HG03175 (cell line): ENCODE results near the gene NRG3.
"Not testable (repeated sequence)": the region's sequence is repeated elsewhere in the genome, so short reads cannot be mapped to it uniquely, and the experiment has no call there.

Source experiments
- ATAC-seq: cut with Tn5 transposase; IDR thresholded peaks from one replicate; pipeline ENCODE4 v1.9.1; 2021; ENCODE audit warnings: mild to moderate bottlenecking, moderate library complexity; ENCODE audit not compliant: unreplicated experiment

NRG3 gene

GRCh38 chr10:82267014-82267413, 392.0 kb downstream of the NRG3 start:
- ATAC-seq: no peak

DNA sequence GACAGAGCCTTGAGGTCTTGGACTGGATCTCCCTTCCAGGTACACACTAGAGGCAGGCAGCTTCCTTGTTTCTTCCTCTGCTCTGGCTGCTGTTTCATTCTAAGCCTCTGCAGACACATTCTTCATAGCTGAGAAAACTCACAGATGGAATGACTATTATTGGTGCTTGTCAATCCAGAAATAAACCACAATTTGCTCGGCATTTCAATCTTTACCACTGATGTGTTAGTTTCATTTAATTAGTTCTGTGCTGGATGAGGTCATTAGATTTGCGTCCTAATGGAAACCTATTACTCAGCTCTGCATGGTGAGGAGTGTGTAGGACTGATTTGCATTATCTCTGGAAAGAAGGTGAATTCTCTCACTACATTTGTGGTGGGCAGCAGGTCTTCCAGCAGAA, 392.5 kb downstream of the NRG3 start:
- ATAC-seq: no peak

- no peak for ATAC-seq
Observed at GRCh38 chr10:82267960-82268359, 393.0 kb downstream of the NRG3 start.

DNA sequence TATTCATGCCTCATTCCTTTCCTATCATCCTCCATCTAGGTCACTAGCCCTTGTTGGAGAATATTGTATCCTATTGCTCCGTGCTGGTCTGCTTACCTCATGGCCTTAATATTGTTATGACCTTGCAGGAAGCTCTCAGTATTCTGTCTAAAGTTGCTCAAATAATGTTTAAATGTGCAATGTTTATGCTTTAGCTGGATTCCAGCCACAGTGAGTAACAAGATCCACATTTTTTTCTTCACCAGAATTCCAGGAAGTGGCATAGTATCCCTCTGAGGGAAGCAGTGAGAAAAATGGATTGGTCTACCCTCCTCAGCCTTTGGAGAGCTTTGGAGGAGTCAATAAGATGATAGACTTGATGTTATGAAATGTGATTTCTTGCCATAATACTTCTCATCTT, 402.6 kb downstream of the NRG3 start:
- ATAC-seq: no peak

- ATAC-seq: no peak
Observed at GRCh38 chr10:82278401-82279182, 403.6 kb downstream of the NRG3 start.

DNA sequence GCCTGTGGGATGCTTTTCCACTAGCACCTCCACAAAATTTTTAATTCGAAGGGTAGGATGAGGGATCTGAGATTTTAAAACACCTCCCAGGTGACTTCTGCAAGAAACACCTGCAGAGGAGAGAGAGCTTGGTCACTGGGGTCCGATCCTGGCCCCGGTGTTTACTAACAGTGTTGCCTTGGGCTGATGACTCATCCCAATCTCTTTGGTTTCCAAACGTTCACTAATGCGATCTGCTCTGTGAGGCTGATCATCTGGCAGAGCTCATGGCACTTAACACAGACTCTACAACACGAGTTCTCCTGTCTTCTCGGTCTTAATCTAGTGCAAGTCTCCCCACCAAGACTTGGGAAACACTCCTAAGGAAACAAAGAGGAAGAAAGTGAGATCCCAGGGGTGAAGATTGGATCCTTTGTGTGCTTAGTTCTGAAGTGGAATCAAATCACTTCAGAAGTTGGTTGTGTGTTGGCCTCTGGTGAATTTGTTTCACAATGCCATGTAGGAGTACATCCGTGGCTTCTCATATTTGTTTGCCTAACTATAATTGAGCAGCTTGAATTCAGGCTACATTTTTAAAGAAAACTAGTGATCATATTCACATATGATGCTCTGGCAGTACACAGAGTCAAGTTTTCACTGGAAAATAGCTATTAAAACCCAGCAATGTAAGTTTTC, 407.9 kb downstream of the NRG3 start:
- no peak for ATAC-seq

DNA sequence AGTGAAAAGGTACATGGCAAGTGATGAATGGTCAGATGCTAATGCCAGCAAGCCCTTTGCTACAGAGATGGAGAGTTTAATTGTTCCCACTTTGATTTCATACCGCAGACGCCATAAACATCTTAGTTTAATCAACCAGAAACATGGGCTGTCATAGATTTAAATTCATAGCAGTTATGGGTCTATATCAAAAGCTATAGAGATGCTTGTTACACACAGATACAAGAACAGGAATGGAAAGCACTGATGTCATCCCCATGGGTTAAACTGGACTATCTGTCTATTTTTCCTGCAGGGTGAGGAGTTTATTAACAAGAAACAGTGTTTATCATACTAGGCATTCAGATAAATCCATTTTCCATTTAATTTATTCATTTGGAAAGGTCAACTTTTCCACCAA, 409.2 kb downstream of the NRG3 start:
- ATAC-seq: no peak

GRCh38 chr10:82288461-82288881, 413.5 kb downstream of the NRG3 start:
- ATAC-seq: no peak

- ATAC-seq: no peak
Observed at GRCh38 chr10:82289945-82290344, 415.0 kb downstream of the NRG3 start.

DNA sequence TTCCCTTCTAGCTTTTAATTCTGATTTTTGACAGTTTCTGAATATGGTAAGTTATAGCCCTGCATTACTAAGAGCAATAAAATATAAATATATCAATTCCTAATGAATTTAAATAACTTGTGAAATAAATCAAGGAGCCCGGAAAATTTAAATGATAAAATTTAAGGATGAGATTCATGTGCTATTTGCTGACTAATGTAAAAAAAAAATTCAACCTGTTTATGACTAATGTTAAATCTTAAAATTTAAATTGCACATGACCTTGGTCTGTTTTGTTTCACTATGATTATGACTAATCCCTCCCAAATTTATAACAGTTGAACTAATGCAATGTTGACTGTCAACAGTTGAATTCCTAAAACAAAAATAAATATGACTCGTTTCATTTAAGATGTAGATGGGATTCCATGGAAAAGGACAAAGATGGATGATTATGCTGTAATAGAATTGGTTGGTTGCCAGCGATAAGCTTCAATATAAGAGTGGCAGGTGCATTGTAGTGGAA, 419.9 kb downstream of the NRG3 start:
- no peak for ATAC-seq

DNA sequence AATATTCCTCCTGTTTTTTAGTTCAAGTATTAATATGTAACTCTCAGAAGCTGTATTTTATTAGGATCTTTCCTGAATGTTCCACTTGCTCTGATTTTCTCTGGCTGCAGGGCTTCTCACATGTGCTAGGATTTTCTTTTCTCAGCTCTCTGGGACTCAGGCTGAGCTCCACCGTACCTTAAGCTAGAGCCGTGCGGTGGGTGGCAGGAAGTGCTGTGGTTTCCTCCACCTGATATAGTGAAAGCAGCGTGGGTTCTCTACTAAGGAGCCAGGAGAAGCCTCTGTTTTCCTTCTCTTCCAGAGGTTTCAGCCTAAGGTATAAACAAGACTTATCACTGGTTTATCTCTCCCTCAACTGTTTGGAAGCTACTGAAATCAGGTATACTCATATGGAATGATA, 433.6 kb downstream of the NRG3 start:
- ATAC-seq: no peak

DNA sequence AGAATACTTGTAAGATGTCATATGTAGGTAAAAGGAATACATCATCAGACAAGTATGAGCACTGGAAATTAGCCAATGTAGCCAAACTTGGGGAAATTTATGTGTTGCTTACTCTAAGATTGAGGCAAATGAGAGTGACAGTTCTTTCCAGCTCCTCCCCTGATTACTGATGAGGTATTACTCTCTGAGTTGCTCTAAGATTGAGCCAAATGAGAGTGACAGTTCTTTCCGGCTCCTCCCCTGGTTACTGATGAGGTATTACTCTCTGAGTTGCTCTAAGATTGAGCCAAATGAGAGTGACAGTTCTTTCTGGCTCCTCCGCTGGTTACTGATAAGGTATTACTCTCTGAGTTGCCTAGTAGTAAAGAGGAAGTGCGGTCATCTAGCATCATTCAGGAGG, 435.8 kb downstream of the NRG3 start:
- no peak for ATAC-seq

- ATAC-seq: no peak
Observed at GRCh38 chr10:82313401-82313800, 438.4 kb downstream of the NRG3 start.

- no peak for ATAC-seq
Observed at GRCh38 chr10:82318534-82318933, 443.5 kb downstream of the NRG3 start.

GRCh38 chr10:82319074-82319473, 444.1 kb downstream of the NRG3 start:
- ATAC-seq: no peak

GRCh38 chr10:82319562-82319961, 444.6 kb downstream of the NRG3 start:
- no peak for ATAC-seq

- ATAC-seq: no peak
Observed at GRCh38 chr10:82321724-82322123, 446.7 kb downstream of the NRG3 start.

GRCh38 chr10:82331716-82332115, 456.7 kb downstream of the NRG3 start:
- no peak for ATAC-seq

GRCh38 chr10:82335831-82336230, 460.8 kb downstream of the NRG3 start:
- no peak for ATAC-seq

DNA sequence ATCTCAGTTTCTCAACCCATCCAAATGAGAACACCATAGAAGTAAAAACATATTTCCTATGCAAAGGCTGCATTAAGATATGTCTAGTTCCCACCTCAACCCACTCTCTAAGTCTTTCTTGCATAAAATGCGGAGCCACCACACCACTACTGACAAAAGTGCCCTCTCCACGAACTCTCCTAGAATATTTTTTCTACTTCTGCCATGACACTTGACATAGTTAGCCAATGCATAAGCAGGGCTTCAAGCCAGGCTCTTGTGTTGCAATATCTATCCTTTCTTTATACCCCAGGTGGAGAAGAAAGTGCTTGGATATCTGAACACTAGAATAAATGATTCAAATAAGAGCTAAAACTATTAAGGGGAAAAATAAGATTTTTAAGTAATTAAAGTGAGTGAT, 465.2 kb downstream of the NRG3 start:
- no peak for ATAC-seq

DNA sequence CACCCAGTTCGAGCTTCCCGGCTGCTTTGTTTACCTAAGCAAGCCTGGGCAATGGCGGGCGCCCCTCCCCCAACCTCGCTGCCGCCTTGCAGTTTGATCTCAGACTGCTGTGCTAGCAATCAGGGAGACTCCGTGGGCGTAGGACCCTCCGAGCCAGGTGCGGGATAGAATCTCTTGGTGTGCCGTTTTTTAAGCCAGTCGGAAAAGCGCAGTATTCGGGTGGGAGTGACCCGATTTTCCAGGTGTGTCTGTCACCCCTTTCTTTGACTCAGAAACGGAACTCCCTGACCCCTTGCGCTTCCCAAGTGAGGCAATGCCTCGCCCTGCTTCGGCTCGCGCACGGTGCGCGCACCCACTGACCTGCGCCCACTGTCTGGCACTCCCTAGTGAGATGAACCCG, 474.6 kb downstream of the NRG3 start:
- not testable (repeated sequence) for ATAC-seq

- ATAC-seq: no peak
Observed at GRCh38 chr10:82353381-82353780, 478.4 kb downstream of the NRG3 start.
